ENCODE results near the gene LRP3.

DNA sequence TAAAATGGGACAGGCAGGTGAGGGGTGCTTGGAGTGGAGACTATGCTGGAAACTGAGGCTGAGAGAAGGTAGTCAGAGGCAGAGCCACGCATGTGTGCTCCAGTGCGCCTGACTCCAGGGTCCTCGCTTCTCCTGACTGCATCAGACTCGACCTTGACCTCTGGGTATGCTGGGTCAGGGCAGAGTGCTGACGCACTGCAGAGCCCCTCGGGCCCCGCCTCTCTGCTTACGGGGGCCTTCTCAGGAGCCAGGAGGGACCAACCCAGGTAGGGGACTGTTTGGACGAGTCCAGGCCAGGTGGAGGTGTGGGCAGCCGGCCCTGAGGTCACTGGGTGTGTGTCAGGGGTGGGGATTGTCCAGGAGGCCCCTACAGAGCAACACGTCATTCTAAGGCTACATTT lies 54.4 kb downstream of the LRP3 start:
- TF ChIP-seq, protein P1, sequence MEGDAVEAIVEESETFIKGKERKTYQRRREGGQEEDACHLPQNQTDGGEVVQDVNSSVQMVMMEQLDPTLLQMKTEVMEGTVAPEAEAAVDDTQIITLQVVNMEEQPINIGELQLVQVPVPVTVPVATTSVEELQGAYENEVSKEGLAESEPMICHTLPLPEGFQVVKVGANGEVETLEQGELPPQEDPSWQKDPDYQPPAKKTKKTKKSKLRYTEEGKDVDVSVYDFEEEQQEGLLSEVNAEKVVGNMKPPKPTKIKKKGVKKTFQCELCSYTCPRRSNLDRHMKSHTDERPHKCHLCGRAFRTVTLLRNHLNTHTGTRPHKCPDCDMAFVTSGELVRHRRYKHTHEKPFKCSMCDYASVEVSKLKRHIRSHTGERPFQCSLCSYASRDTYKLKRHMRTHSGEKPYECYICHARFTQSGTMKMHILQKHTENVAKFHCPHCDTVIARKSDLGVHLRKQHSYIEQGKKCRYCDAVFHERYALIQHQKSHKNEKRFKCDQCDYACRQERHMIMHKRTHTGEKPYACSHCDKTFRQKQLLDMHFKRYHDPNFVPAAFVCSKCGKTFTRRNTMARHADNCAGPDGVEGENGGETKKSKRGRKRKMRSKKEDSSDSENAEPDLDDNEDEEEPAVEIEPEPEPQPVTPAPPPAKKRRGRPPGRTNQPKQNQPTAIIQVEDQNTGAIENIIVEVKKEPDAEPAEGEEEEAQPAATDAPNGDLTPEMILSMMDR (IDR thresholded peaks at IDR 0.05; ENCODE audit: insufficient read depth, low read length) = no peak
- TF ChIP-seq, protein P2, sequence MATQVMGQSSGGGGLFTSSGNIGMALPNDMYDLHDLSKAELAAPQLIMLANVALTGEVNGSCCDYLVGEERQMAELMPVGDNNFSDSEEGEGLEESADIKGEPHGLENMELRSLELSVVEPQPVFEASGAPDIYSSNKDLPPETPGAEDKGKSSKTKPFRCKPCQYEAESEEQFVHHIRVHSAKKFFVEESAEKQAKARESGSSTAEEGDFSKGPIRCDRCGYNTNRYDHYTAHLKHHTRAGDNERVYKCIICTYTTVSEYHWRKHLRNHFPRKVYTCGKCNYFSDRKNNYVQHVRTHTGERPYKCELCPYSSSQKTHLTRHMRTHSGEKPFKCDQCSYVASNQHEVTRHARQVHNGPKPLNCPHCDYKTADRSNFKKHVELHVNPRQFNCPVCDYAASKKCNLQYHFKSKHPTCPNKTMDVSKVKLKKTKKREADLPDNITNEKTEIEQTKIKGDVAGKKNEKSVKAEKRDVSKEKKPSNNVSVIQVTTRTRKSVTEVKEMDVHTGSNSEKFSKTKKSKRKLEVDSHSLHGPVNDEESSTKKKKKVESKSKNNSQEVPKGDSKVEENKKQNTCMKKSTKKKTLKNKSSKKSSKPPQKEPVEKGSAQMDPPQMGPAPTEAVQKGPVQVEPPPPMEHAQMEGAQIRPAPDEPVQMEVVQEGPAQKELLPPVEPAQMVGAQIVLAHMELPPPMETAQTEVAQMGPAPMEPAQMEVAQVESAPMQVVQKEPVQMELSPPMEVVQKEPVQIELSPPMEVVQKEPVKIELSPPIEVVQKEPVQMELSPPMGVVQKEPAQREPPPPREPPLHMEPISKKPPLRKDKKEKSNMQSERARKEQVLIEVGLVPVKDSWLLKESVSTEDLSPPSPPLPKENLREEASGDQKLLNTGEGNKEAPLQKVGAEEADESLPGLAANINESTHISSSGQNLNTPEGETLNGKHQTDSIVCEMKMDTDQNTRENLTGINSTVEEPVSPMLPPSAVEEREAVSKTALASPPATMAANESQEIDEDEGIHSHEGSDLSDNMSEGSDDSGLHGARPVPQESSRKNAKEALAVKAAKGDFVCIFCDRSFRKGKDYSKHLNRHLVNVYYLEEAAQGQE (IDR thresholded peaks at IDR 0.05; ENCODE audit: insufficient replicate concordance, low read depth) = no peak
- TF ChIP-seq POLR2AphosphoS5 (IDR thresholded peaks at IDR 0.05; ENCODE audit: low read depth) = no peak

Measured in HL-60 (cell line).